ENCODE results near the gene LEKR1.

DNA sequence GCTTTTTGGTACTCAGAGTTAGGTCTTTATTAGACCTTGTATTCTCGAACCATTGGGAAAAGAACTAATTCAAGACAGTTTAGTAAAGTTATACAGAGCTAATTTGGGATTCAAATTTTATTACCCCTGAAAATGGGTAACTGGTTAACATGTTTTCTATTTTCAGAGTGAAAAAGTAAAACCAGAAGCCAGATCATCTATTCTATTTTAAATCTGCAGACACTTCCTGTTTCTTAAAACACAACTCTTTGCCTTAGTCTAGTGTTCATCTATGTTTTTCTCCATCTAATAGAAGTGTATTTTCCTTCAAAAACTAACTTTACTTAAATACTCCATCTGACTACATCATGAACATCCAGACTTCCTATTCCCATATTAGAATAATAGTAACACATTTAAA lies 220.4 kb downstream of the LEKR1 start:
- TF ChIP-seq, protein P1, sequence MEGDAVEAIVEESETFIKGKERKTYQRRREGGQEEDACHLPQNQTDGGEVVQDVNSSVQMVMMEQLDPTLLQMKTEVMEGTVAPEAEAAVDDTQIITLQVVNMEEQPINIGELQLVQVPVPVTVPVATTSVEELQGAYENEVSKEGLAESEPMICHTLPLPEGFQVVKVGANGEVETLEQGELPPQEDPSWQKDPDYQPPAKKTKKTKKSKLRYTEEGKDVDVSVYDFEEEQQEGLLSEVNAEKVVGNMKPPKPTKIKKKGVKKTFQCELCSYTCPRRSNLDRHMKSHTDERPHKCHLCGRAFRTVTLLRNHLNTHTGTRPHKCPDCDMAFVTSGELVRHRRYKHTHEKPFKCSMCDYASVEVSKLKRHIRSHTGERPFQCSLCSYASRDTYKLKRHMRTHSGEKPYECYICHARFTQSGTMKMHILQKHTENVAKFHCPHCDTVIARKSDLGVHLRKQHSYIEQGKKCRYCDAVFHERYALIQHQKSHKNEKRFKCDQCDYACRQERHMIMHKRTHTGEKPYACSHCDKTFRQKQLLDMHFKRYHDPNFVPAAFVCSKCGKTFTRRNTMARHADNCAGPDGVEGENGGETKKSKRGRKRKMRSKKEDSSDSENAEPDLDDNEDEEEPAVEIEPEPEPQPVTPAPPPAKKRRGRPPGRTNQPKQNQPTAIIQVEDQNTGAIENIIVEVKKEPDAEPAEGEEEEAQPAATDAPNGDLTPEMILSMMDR (IDR thresholded peaks at IDR 0.05), result no peak
- no peak for TF ChIP-seq POLR2A (IDR thresholded peaks at IDR 0.05)
